ENCODE results near the gene GALE.

GRCh38 chr1:23772049-23772853 is 28.3 kb downstream of the GALE start:
- TF ChIP-seq CTCF (IDR thresholded peaks at IDR 0.05): peak; percentile 92
- no peak for TF ChIP-seq EZH2 (IDR thresholded peaks at IDR 0.05; ENCODE audit: borderline replicate concordance, insufficient read depth, low read depth, low read length, poor library complexity, severe bottlenecking)
